GM18498 (cell line): ENCODE measurements around the gene ACSM6.
A peak's percentile ranks its signal among the peaks of the same experiment; 100 is the strongest.

Experiments
- ATAC-seq: cut with Tn5 transposase; IDR thresholded peaks from one replicate; pipeline ENCODE4 v1.9.1; 2021; ENCODE audit warnings: mild to moderate bottlenecking, moderate library complexity; ENCODE audit not compliant: unreplicated experiment

The ACSM6 gene

GRCh38 chr10:95265572-95265971 lies 71.5 kb downstream of the ACSM6 start:
- ATAC-seq: no peak

GRCh38 chr10:95266674-95267095 lies 72.6 kb downstream of the ACSM6 start:
- ATAC-seq: peak; percentile 90

- no peak for ATAC-seq
Measured at GRCh38 chr10:95267251-95267650, 73.2 kb downstream of the ACSM6 start.

- ATAC-seq: no peak
Measured at GRCh38 chr10:95268438-95268837, 74.4 kb downstream of the ACSM6 start.

- no peak for ATAC-seq
Measured at GRCh38 chr10:95273393-95274312, 79.6 kb downstream of the ACSM6 start.

- no peak for ATAC-seq
Measured at GRCh38 chr10:95275726-95276366, 81.8 kb downstream of the ACSM6 start.

- ATAC-seq: no peak
Measured at GRCh38 chr10:95276367-95277200, 82.5 kb downstream of the ACSM6 start.

- no peak for ATAC-seq
Measured at GRCh38 chr10:95277201-95277570, 83.1 kb downstream of the ACSM6 start.

GRCh38 chr10:95277614-95278013 lies 83.6 kb downstream of the ACSM6 start:
- no peak for ATAC-seq
